ENCODE data around the gene CCDC192. TPM values are rescaled to one million over a fixed set of nuclear protein-coding genes. Genes with fewer than 3 reads are reported as not detected.

Gene CCDC192
- total RNA-seq, 1 donor from 2014 or later = not detected

GRCh38 chr5:127930311-127930710, 227.1 kb downstream of the CCDC192 start:
- H3K9me3 ChIP-seq (replicated peaks) = no peaks in the 10 kb centered on the region
- no peaks in the 10 kb centered on the region for H3K27me3 ChIP-seq (ENCODE audit: low read depth)
- no peak for DNase-seq
- no peak overlapping the region for H3K27ac ChIP-seq (replicated peaks)
- H3K4me3 ChIP-seq = no peak overlapping the region
- H3K36me3 ChIP-seq = no peaks in the 10 kb centered on the region
- TF ChIP-seq CTCF (IDR thresholded peaks at IDR 0.05; ENCODE audit: borderline replicate concordance) = no peak
- peaks cover 7% of the 10 kb centered on the region for H3K4me1 ChIP-seq
- intact Hi-C loops (cut with micrococcal nuclease) = no loop called here

- Histone ChIP-seq H3K9me3 (replicated peaks) (no peaks in the 10 kb centered on the region), H3K4me3 (no peak overlapping the region), H3K36me3 (no peaks in the 10 kb centered on the region), H3K4me1 (peaks cover 7% of the 10 kb centered on the region), H3K27ac (replicated peaks) (no peak overlapping the region), H3K27me3 (ENCODE audit: low read depth) (no peaks in the 10 kb centered on the region)
- intact Hi-C loops (cut with micrococcal nuclease) = no loop called here
- TF ChIP-seq CTCF (IDR thresholded peaks at IDR 0.05; ENCODE audit: borderline replicate concordance) = no peak
- DNase-seq = no peak
These were observed 228.2 kb downstream of the CCDC192 start for GRCh38 chr5:127931396-127931795.

GRCh38 chr5:127933348-127933747, 230.2 kb downstream of the CCDC192 start:
- no peak for TF ChIP-seq CTCF (IDR thresholded peaks at IDR 0.05; ENCODE audit: borderline replicate concordance)
- DNase-seq = no peak
- Histone ChIP-seq H3K4me1 (peaks cover 7% of the 10 kb centered on the region), H3K4me3 (no peak overlapping the region), H3K36me3 (no peaks in the 10 kb centered on the region), H3K27me3 (ENCODE audit: low read depth) (no peaks in the 10 kb centered on the region), H3K9me3 (replicated peaks) (no peaks in the 10 kb centered on the region), H3K27ac (replicated peaks) (no peak overlapping the region)
- intact Hi-C loops (cut with micrococcal nuclease) = no loop called here

- Histone ChIP-seq H3K4me1 (peaks cover 7% of the 10 kb centered on the region), H3K27me3 (ENCODE audit: low read depth) (no peaks in the 10 kb centered on the region), H3K9me3 (replicated peaks) (no peaks in the 10 kb centered on the region), H3K36me3 (no peaks in the 10 kb centered on the region), H3K27ac (replicated peaks) (no peak overlapping the region), H3K4me3 (no peak overlapping the region)
- no peak for DNase-seq
- no peak for TF ChIP-seq CTCF (IDR thresholded peaks at IDR 0.05; ENCODE audit: borderline replicate concordance)
- intact Hi-C loops (cut with micrococcal nuclease) = no loop called here
These were observed 231.6 kb downstream of the CCDC192 start for GRCh38 chr5:127934791-127935256.

GRCh38 chr5:127935398-127935797, 232.2 kb downstream of the CCDC192 start:
- Histone ChIP-seq H3K36me3 (no peaks in the 10 kb centered on the region), H3K27ac (replicated peaks) (no peak overlapping the region), H3K4me1 (peaks cover 3% of the 10 kb centered on the region), H3K4me3 (no peak overlapping the region), H3K9me3 (replicated peaks) (no peaks in the 10 kb centered on the region), H3K27me3 (ENCODE audit: low read depth) (no peaks in the 10 kb centered on the region)
- DNase-seq = no peak
- no peak for TF ChIP-seq CTCF (IDR thresholded peaks at IDR 0.05; ENCODE audit: borderline replicate concordance)
- intact Hi-C loops (cut with micrococcal nuclease) = no loop called here
